A549 treated with dexamethasone at 1 μM for 4 hours (cell line): ENCODE measurements around the gene PPP1R1C. TPM values are rescaled to one million over a fixed set of nuclear protein-coding genes. Genes with fewer than 3 reads are reported as not detected.

ENCODE experiments used
- total RNA-seq: library from RNA; stranded (reverse); fragments of 200-300 nt; extraction: Qiagen RNA extraction; gene quantifications from 5 replicates; pipeline ENCODE4 v1.2.3, GENCODE V29; 2022

Gene PPP1R1C, protein sequence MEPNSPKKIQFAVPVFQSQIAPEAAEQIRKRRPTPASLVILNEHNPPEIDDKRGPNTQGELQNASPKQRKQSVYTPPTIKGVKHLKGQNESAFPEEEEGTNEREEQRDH
- total RNA-seq, result 1.1 to 2.3 TPM (median 1.5 TPM) in 5 replicates

DNA sequence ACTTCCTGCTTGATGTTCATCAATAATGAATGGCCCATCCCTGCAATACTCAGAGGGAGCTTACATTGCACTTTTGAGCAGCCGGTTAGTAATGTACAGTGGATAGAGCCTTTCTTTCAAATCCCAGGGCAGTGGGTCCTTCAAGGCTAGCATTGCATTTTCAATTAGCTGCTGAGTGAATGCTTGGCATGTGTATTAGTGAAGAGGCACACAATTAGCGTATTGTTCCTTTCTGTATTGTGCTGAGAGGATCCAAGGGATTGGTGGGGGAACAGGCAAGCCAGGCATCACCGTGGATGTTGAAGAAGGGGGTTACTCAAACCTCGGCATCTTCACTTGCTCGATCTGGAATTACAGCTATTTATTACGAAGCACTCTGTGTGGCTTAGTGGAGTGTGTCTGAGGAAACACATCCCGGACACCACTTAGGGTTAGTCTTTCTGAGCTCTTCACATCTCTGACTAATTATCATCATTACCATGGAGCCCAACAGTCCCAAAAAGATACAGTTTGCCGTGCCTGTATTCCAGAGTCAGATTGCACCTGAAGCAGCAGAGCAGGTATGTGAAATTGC, at the start of gene PPP1R1C:
Gene PPP1R1C (plus strand): TSS at position 222 of the 574 bp plus-strand sequence. CDS start 258 bp downstream, at position 480.

Other genes with a start within 250 kb of the PPP1R1C start
- 32.9 to 43.2 TPM (median 38.0 TPM) in 5 replicates for gene ITPRID2, start 94.1 kb upstream of the PPP1R1C start, total RNA-seq